HL-60/S4 treated with phorbol 12-myristate 13-acetate at 8.2 ng/mL for 4 days and 3 days (cell line): Measurements from ENCODE around the gene APOL2.
"Not testable (repeated sequence)": the region's sequence is repeated elsewhere in the genome, so short reads cannot be mapped to it uniquely, and the experiment has no call there.

Experiments
- in situ Hi-C: fragments of 300-500 bp; cut with MboI; formaldehyde crosslinking; loops from 2 replicates; pipeline ENCODE4 v1.15.0; 2022; ENCODE audit warnings: low sequenced_read_pairs

Gene APOL2

DNA sequence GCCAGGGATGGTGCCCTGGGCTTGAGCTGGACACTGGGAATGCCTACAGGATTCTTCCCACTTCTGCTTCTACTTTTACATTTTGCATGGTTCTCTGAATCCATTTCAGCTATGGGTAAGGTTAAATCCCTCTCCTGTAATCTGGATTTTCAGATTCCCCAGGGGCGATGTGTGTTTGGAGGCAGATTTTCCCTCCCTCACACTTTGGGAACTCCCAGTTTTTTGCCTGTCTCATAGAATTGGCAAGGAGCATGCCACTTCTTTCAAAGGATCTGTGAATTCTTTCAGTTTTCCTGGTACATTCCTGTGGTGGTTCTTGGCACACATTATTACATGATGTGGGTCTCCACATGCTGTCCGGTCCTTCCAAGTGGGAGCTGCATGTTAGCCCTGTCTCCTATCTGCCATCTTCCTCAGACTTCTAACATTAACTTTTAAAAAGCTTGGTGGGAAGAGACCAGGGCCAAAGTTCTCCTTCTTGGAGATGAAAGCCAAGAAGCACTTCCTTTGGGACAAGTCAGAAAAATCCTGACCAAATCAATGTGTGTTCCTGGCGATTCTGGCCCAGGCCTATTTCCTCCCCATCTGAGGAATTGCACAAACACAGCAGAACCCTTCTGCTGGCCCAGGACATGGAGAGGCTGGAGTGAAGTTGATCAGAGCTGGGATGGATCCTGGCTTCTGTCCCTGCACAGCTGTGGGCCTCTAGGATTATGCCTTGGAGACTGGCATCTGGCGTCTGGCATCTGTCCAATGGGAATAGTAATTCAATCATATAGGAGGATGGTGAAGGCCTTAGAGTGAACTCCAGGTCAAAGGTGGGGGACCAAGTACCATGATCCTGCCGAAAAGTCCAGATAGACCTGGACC, 5.4 kb upstream of the APOL2 start:
- in situ Hi-C loops = no loop called here

DNA sequence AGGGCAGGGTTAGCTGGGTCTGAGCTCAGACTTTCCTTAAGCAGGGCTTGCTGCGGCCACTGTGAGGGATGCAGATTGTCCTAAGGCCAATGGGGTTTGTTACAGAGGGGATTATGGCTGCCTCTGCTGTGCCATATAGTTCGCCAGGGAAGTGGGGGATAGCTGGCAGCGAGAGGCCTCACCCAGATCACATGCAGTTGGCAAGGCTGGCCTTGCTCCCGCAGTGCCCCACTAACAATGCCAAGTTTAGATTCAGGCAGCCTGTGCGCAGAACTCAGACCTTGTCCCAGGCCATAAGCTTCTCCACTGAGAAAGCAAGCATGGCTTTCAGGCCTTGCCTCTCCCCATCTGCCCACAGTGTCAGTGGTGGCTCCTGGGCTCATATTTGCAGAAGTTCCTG, 4.7 kb upstream of the APOL2 start:
- in situ Hi-C loops = no loop called here

DNA sequence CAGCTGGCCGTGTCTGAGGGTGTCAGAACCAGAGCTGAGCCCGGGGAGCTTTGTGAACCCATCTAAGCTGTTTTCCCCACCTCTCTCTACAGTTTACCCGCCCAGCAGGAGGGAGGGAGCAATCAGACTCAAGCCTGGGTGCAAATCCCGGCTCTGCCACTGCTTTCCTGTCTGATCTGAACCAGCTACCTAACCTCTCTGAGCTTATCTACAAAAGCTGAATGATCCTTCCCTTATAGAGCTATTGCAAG, 252 bp downstream of the APOL2 start:
- in situ Hi-C loops = no loop called here

DNA sequence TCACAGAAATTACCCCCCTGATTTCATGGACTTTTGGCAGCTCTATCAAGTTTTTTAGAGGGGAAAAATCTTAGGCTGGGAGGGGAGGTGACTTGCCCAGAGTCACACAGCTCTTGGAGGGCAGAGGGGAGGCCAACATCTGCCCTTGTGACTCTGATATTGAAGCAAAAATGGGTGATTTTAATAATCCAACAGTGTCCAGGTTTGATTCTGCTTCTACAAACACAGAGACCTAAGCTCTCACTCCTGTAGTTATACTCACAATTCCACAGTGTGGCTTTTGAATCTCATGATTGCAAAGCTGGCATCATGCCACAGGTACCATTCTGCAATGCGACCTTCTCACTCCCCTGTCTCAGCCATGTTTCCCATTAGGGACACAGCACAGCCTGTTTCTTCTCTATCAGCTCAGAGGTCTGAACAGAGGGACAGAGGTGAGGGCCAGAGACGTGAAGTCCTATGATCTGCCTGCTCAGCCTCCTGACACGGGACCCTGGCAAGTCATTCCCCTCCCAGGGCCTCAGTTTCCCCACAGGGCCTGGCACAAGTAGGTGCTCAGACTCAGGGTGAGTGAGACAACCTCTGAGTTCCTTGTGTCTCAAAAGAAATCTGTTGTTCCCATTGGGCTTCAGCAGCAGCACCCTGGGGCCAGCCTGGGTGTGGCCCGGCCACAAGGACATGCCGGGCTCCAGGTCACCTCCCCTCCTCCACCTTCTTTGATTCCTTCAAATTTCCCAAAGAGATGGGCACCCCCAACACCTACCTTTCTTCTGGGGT, 766 bp downstream of the APOL2 start:
- in situ Hi-C loops = no loop called here

DNA sequence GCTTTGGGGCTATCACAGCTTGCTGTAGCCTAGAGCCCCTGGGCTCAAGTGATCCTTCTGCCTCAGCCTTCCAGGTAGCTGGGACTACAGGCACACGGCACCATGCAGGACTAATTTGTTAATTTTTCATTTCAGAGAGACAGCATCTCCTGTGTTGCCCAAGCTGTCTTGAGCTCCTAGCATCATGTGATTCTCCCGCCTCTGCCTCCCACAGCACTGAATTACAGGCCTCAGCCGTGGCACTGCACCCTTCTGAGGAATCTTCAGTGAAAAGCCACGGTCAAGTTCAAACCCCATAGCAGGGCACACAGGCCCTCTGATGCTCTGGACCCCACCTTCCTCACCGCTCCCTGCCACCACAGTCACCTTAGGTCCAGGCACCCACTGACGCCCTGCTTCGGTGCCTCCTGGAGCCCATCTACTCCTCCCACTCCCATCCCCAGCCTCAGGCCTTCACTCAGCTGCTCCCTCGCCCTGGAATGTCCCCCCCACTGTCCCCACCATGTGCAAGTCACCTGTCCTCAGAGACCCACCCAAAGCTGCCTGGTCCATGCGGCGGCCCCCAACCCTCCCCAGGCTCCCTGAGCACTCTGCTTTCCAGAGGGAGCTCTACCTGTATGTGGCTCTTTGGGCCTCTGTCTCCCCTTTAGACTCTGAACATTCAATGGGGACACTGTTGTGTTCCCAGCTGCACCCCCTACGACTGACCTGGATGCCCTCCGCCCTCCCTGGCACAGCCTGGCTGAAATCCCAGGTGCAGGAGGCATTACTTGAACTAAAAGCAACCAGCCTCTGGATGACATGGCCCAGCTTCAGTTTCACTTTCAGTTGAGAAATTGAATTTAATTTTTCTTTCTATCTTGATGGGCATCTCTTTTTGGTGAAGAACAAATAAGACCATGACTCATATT, 1.6 kb downstream of the APOL2 start:
- in situ Hi-C loops = no loop called here

DNA sequence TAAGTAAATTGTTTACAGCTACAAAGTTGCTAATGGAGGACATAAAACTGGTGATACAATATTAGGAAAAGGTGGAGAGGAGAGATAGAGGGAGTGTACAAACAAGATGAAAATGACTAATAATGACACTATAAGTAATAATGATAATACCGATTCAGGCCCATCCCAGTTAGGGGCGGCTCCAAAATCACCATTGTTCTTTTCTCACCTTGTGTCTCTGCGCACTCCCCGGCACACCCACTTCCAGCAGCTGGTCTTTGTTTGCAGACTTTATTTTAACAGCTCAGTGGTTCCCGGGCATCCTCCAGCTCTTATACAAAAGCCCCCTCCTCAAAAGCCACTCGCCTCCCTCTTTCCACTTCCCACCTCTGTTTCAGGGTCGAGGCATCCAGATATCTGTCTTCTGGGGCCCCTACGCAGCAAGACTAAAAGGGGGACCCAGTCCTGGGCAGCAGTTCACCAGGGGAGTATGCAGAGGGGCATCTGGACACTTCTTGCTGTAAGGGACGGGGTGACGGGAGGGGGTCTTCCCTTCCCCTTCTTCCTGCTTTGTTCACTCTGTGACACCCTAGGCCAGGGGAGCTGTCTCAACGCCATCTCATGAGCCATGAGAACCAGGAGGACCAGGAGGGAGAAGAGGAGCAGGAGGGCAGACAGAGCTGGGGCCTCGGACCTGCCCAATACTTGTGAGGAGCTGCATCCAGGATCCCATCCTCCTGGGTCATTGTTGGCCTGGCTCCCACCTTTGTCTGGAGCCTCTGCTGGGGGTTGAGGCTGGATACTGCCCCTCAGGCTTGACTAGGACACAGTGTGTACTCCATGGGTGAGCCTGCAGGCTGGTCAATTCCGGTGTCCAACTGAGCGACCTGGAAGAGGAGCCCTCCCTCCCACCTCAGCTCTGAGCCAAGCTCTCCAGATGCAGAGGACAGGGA, 2.7 kb downstream of the APOL2 start:
- in situ Hi-C loops = no loop called here

DNA sequence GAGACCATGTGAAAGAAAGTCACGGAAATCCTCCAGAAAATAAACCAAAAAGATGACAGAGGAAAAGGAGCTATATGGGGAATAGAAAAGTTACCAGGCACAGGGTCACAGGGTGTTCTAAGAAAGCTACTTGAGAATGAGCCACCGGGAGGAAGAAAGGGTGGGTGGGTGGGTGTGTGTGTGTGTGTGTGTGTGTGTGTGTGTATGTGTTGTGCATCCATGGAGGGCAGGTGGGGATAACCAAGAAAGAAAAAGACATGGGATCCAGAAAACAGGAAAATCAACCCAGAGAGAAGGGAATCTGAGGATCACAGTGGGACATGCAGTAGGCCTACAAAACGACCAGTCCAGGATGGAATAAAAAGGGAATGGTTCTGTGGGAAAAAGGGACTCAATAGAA, 3.7 kb downstream of the APOL2 start:
- in situ Hi-C loops = no loop called here

DNA sequence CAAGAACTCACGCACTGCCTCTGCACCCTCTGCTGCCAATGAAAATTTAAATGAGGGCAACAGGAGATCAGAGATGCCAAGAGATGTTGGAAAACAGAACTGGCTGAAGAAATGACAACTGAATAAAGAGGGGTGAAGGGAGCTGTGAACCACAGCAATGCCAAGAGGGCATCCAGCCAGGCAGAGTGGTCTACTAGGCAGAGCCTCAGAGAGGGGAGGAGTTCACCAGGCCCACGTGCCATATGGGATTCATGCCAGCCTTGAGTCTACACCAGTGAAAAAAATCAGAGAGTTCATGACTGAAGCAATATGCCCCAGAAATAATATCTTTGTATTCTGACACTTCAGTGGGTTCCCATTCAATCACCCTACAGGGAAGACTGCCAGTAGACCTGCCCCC, 4.4 kb downstream of the APOL2 start:
- in situ Hi-C loops = no loop called here

DNA sequence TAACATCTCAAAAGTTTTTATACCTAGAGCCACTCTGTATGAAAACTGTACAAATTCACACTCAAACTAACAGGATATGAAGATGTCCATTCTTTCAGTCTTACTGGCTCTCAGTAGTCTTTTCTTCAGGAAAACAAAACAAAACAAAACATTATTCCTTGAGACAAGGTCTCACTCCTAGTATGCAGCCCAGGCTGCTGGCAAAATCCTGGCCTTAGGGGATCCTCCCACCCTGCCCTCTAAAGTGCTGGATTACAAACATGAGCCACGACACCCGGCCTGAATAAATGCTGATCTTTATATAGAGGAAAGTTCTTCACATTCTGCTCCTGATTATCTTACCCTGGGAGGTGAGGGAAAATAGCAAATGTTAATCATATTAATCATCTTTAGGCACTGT, 5.1 kb downstream of the APOL2 start:
- in situ Hi-C loops = no loop called here

DNA sequence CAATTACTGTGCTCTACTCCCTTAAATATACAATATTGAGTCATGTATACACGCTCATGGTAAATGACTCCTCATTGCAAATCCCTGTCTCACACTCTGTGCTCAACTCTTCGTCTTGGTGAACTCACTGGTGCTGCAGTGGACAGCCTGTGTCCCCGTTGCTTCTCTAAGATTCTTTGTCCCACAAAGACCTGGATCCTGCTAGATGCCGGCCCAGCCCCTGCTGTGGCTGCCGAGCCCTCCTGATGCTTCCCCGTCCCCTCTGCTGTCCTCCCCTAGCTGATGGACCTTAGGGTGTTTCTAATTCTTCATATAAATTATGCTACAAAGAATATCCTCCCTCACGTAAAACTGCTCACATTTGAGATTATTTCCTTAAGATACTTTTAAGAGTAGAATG, 5.5 kb downstream of the APOL2 start:
- in situ Hi-C loops = no loop called here

DNA sequence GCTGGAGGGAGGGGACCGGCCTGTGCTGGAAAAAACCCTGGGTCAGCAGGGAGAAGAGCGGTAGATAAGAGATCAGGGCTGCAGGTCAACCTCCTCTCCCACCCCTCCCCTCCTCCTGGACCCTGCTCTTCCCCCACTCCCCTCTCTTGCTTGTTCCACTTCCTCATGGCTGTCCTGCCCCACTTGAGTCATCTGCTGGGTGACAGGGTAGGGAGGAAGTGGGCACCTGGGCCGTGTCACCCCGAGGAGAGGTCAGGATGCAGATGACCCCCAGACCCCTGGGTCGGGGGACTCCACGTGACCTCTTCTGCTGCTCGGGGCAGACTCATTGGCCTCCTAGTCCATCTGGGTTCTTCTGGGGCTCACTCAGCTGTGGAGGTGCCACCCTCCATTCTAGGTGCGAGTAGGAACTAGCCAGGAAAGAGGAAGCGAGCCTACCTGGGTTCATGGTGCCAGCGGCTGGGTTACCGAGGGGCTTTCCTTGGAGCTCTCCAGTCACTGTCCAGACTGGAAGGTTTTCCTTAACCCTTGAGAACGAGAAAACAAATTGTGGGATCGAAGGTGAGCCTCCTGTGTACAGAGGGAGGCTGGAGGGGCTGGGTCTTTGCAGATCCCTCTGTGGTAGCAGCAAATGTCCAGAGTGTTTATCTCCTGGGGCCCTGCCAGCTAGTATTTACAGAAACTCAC, 6.5 kb downstream of the APOL2 start:
- in situ Hi-C loops = no loop called here

DNA sequence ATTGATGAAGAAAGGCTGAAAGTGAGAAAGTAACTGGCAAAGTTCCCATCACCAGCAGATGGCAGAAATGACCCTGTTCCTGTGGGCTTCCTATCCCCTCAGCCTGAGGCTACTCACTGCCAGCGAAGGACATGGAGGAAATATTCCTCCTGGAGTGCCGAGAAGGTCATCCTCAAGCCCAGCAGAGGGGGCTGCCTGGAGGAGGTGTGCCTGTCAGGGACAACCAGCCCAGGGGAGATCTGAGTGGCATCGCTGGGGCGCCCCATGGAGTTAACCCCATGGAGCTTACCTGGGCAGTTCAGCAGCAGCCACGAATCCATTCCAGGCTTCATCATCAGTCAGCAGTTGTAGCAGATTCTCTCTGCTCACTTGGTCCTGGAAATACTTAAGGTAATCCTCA, 8.3 kb downstream of the APOL2 start:
- in situ Hi-C loops = not testable (repeated sequence)

DNA sequence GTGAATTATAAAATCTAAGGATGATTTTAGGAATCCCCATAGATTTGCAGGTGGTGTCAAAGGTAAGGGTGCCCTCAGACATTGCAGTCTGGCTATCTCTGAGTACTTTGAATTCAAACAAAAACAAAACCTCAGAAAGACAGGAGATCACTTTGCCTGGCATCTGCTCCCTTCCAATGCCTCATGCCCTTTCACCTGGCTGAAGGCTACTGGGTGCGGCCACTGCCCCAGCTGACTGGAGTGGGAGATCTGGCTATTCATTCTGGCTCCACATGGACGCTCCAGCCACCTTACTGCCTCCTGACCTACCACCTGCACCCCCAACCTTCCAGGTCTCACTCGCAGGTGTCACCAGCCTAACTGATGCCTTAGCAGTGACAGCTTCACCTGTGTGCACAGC, 9.7 kb downstream of the APOL2 start:
- in situ Hi-C loops = not testable (repeated sequence)

DNA sequence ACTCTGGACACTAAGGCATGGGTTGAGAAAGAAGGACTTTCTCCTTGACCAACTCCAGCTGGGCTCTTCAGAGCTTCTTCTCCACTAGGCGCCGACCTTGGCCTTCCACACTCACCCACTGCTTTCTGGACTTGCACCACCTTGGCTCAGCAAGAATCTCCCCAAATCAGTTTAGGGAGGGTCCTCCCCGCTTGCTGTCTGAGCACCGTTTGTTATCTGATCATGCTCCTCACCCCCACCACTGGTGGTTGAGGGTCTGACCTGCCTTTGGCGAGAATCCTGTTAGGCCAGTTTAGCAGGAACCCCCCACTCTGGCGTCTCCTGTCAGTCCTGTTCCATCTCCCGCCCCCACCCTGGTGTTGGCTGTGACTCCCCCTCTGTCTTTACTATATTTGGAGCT, 10.4 kb downstream of the APOL2 start:
- in situ Hi-C loops = no loop called here

DNA sequence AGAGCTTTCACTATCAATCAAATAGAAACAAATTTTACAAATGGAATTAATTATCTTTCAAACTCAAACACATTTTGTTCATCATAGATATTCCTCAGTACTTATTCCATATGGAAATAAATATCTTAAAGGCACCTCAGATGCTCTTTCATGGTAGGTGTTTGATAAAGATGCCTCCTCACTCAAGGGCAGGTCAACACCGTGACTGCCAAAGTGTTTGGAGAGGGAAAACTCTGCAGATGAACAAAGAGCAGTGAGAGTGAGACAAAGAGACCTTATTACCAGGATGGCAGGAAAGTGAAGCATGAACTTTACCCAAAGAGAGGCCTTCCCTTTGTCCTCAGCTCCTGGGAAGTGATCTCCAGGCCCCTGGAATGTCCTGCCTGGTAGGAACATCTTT, 11.0 kb downstream of the APOL2 start:
- in situ Hi-C loops = not testable (repeated sequence)

DNA sequence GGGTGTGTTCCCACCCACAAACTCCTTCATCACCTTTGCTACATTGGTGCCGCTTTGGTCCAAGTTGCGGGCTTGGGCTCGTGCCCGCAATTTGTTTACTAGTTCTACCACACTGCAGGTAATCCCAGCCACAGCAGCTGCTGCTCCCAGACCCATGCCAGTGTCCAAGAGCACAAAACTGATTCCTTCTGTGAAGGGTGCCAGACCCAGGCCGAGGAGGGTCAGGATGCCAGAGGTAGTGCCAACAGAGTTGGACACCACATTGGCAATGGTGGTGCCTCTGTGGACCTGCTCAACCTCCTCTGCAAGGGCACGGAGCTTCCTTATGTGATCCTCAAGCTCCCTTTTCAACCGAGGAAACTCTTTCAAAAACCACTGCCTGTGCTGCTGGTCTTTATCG, 11.5 kb downstream of the APOL2 start:
- in situ Hi-C loops = no loop called here

DNA sequence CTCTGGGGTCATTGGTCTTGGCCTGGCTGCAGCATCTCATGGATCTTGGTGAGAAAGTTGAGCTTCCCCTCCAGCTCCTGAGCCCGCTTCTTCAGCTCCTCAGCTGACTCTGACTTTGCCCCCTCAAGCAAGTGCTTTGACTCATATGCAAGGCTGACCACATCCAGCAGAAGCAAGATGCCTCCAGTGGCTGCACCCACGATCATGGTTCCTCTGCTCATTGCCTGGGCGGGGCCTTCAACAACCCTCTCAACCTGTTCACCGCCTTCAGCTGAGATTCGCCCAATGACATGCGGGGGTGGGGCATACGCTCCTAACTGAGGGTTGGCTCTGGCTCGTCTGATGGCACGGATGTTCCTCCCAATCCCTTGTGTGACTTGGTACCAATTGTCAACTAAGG, 11.9 kb downstream of the APOL2 start:
- in situ Hi-C loops = no loop called here

DNA sequence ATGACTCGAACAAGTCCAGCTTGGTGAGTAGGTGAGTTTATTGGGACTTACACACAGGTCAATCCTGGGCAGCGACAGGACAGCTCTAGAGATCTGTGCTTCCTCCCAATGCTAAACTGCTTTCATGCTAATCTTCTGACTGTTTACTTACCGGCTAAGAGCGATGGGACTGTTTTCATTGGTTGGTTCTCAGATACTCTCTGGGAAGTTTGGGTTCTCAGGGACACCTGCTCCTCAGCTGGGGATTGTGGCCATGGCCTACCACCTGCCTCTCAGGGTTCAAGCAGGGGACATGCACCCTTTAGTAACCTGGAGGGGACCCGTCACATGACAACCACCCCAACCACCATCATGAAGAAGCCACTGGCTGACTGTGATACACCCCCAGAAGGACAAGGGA, 13.1 kb downstream of the APOL2 start:
- in situ Hi-C loops = no loop called here

DNA sequence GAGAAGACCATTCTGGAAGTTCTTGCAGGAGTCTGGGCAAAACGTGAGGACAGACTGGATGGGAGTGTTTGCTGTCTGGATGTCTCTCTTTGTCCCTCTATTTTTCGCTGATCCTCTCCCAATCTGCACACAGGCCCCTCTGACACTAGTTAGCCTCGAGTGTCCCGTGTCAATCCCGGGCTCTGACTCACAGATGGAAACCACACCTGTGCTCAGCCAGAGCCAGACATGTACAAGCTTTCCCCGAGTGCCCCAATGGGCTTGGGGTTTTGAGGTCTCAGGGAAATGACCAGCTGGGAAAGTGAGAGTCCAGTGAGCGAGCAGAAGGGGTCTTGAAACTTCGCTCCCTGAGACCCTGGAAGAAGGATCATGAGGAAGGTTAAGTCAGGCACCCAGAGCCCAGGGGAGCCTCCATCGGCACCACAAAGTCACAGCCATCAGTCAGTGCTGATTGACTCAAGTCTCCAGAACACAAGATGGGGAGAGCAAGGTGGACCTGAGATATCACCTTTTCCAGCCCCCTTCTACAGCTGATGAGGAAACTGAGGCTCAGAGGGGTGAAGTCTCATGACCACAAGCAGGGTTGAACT, 13.9 kb downstream of the APOL2 start:
- in situ Hi-C loops = no loop called here

DNA sequence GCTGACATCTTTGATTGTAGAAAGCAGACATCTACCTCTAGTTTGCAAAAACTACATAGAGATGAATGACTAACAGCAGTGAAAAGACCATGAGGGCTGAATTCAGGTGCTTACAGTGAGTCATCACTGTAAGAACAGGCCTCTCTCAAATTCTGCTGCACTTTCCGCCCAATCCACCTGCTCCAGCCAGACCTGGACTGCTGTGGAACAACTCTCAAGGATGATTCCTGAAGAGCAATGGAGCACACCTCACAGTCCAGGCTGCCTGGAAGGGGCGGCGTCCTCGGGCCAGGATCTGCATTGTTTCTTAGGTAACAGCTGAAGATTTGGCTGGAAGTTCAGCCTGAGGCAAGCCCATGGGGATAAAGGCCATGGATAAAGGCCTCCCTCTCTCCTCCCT, 15.1 kb downstream of the APOL2 start:
- in situ Hi-C loops = no loop called here
